HG02840 (cell line): Measurements from ENCODE around the gene BICD2.

Experiments used
- ATAC-seq: cut with Tn5 transposase; IDR thresholded peaks from one replicate; pipeline ENCODE4 v1.9.1; 2021; ENCODE audit warnings: mild to moderate bottlenecking, moderate library complexity, moderate number of reproducible peaks; ENCODE audit not compliant: unreplicated experiment, low FRiP score

The BICD2 gene

DNA sequence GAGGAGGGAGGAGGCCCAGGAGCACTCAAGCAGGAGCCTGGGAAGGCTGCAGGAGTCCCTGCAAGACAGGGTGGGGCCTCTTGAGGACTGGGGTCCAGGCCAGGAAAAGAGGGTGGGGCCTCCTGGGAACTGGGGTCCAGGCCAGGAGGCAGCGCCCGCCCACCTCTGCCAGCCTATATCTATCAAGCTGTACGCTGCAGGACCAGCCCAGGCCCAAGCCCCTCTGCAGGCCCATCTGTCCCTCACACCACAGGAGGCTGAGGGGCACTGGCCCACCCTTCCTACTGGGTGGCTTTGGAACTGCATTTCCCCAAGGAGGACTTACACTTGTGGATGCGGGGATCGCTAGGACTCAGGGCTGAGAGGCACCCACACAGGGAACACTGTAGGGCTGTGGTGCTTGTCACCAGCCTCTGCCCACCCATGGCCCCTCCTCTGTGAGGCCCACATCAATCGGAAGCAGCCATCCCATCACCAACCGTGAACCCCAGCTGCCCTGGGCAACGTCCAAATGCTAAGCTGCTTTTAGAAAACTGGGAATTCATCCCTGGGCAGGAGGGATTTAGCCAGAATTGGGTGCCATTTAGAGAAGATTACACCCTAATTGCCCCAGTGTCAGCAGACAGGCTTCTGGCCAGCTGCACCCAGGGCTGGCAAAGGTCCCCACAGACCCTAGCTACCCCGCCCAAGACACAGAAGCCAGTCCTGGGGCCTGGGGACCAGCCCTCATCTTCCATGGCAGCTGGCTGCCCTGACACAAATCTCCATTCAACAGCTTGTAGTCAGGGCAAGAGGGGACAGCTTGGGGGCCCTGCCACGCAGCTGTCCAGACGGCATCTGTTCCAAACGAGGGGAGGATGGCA is 15.3 kb downstream of the BICD2 start:
- no peak for ATAC-seq

DNA sequence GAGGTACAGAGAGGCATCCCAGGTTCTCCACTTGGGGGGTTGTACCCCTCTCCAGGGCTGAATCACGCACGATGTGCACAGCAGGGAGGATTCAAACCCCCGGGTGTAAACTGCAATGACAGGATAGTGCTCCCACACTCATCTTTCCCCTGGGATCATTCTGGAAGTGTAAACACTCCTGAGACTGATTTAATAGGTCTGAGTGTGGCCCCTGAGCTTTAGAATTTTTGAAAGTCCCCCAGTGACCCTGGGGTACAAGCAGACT is 16.5 kb downstream of the BICD2 start:
- no peak for ATAC-seq

DNA sequence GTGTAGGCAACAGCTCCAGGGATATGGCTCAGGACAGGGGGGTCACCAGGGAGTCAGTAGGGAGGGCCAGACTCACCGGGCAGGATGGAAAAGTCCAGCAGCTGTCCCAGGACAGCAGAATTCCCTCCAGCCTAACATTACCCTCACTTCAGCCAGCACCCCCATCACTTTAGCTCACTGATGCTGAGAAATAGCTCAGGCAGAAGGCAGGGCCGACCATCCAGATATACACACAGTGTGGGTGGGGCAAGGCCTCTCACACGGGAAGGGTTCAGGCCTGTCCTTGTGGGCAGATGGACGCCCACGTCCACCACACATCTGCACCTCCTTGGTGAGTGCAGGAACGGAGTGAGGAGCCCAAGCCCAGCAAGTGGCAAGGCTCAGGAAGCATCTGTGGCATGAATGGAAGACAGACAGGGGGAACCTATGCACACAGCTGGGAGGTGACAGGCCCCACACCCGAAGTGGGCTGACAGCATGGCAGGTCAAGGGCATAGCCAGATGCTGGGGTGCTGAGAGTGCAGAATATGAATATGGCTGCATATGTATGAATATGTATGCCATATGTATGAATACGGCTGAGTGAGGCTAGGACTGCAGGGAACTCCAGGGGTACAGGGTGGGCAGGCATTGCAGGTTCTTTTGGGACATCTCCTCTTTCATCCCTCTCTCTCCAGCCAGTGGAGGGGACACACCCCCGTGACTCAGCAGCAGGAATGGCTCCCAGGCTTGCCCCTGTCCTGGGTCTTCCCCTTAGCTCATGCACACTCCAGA is 17.0 kb downstream of the BICD2 start:
- ATAC-seq, result no peak

DNA sequence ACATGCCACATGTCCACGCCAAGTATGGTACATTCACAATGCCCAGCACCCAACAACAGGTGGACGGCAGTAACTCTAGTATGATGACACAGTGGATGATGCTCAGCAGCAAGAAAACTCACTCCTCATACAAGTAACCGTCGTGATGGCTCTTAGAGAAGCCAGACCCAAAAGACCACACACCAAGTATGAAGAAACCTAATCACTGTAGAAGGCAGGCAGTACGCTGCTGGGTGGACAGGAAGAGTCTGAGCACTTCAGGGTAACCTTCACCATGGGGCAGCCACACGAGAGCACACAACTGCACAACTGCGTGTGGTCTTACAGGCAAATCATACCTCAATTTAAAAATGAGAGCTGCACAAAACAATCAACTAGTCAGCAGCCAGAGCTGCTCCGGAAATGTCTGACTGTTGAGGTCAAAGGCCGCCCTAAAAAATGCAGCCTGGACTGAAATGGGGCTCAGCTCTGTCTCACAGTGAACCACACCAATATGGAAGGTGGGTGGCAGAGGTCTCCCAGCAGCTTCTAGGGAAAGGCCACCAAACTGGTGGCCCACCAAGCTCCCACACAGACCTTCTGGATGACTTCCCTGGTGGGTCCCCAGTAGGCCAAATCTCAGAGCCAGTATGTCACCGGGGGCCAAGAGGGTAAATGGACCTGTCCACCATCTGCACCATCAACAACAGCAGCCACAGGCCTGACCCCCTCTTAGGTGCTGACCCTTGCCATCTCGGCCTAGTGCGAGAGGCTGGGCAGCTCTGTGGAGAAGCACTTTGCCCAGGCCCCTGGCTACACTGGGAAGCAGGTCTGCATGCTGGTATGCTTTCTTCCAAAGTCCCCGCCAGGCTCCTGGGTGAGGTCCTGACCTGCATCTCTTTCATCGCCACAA is 17.8 kb downstream of the BICD2 start:
- no peak for ATAC-seq

DNA sequence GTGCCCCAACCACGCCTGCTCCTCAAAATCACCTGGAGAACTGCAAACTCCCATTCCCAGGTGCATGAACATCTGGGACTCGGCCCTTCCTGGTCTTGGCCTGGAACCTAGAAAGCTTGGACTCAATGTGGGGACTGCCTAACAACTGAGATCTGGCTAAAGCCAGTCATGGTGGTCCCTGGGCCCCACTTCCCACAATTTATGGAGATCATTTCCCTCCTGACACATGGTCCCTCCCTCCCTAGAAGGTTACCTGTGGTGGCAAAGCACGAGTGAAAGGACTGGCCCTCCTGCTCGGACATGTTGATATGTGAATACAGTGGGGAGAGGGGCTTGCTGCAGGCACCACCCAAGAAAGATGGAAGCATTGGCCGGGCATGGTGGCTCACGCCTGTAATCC is 18.8 kb downstream of the BICD2 start:
- ATAC-seq, result no peak

DNA sequence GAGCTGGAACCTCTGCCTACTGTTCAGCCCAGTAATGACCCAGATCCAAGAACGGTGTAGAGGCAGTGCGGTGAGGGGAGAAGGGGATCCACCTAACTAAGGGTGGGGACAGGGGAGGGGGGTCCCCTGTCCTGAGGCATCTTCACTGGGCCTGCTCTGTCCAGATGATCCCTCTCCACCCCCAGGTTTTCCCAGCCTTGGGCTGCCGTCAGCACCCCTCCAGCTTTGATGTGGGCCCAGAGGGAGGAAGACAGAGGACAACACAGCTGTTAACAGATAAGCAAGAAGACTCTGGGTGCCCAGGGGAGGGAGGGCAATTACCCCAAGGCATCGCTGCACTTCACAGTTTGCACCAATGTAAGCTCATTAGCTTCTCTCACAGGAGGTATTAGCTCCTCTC is 19.3 kb downstream of the BICD2 start:
- ATAC-seq, result no peak

DNA sequence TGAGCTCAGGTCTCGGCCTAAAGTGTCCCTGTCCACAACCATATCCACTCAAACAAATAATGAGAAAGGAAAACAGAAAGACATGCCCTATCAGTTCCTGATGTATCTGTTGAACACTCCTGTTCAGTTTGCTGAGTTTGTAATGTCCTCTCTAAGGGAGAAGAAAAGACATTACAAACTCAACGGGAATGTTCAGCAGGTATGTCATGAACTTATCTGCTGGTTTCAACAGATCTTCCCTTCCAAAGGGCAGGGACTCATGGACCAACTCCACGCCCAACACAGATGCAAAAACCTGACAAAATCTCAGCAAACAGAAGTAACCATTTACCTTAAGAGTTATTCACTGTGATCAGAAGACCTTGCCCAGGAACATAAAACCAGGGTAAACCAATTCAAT is 23.7 kb downstream of the BICD2 start:
- no peak for ATAC-seq

DNA sequence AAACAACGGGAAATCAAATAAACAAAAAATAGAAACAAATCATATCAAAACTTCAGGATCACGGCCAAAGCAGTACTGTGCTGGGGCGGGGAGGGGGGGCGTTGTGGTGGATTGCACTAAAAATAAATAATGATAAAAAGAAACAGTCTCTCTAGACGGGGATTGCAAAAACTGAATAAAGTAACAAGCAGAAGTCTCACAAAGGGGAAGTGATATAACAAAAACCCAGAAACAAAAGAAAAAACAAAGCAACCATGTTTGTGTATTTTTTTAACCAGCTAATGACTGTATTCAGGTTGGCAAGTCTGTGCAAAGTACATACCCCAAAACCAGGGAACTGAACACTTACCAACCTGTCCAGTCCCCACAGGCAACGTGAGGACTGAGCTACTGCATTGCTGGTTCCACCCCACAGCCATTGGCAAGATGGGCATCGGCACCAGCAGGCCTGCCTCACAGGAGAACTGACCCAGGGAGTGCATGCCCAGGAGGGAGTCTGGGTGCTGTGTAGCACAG is 24.1 kb downstream of the BICD2 start:
- no peak for ATAC-seq

DNA sequence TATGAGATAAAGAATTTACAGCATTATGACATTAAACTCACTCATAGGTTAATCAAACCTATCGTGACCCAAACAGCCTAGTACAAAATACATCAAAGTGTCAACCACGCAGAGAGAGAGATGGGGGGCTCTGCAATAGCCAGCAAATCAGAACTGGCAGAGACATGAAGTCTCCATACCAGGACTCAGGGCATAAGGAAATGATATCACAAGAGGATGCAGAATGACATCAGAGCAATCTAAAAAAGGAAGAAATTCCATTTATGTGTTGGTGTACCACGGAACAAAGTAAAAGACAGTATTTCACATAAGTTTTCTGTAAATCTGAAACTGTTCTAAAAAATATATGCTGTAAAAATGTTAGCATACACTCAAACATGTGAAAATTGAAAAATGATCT is 24.6 kb downstream of the BICD2 start:
- no peak for ATAC-seq

DNA sequence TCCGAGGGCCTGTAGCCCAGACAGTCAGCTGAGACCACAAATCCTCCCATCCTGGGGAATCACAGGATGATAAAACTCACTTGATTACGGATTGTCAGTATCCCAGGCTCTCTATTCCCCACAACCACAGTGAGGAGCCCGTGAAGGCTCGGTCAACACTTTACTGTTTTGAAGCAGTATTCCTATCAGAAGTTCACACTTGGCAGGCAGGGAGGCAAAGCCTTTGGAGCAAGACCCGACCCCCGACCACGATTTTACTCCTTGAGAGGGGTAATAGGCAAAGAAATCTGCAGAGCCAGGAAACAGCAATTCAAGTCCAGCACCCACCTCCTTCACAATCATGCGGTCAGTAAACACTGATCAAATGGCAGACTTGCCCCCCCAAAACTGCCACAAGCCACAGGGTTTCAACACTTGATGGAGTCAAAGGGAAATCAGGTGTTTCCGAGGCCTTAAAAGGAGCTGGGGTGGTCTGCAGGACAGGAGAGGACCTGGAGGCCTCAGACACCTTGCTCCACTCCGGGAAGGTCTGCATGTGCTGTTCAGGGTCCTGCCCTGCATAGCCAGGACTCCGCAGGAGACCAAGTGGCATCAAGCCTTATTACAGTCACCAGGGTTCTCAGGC is 25.2 kb downstream of the BICD2 start:
- ATAC-seq, result no peak

DNA sequence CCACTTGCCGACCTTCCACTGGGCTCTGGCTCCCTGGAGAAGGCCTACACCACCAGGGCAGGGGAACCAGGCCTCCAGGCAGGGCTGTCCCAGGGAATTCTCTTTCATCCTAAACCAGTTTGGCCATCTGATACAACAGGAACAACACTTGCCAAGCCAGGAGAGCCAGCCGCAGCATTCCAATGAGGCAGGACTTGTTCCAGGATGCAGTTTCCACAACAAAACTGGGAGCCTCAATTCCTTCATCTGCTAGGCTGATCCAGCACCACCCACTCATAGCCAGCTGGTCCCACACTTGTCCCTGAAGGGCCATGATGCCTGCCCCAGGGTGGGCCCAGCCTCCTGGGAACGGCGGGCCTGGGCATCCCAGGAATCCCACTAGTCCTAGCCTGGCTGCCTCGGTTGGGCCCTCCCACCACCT is 26.0 kb downstream of the BICD2 start:
- ATAC-seq, result no peak

DNA sequence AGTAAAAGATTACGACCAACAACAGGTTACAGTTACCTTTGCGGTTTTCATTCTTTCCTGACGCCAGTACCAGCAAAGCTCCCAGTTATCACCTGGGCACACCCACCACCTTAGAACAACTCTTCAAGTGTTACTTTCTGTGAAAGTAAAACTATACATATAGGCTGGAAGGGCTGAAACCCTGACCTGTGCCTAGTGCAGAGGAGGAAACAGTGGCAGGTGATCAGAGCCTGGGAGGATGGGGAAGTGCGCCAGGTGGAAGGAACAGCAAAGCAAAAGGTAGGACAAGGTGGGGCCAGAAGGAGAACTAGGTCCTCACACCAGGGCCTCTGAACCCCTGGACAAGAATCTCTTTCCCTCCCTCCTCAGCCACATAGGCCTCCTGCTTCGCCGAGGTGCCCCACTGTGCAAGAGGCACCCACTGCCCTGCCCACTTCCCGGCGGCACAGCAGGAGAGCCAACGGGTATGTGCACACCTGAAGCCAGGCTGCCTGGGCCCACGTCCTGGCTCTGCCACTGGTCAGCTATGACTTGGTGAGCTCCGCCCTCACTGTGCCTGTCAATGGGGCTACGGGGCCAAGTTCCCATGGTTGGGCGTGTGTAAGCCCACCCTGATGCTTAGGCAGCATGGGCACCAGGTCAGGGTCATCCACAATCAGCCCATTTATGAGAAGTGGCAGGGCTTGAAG is 26.9 kb downstream of the BICD2 start:
- no peak for ATAC-seq

DNA sequence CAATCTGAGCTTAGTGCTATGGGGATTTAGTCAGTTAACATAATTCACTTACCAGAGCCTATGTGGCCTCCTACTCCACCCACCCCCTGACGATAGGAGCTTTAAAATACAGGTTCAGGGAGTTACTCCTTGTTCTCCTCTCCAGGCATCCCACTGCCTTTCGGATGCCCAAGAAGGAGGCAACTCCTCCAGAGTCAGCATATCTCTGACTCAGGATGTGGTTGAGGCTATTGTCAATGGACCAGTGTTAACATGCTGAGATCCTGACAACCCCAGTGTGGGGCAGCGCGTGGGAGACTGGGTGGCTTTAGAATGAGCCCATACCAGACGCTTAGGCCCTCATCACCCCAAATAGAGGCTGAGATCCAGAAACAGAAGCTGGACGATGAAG is 27.4 kb downstream of the BICD2 start:
- ATAC-seq, result no peak

DNA sequence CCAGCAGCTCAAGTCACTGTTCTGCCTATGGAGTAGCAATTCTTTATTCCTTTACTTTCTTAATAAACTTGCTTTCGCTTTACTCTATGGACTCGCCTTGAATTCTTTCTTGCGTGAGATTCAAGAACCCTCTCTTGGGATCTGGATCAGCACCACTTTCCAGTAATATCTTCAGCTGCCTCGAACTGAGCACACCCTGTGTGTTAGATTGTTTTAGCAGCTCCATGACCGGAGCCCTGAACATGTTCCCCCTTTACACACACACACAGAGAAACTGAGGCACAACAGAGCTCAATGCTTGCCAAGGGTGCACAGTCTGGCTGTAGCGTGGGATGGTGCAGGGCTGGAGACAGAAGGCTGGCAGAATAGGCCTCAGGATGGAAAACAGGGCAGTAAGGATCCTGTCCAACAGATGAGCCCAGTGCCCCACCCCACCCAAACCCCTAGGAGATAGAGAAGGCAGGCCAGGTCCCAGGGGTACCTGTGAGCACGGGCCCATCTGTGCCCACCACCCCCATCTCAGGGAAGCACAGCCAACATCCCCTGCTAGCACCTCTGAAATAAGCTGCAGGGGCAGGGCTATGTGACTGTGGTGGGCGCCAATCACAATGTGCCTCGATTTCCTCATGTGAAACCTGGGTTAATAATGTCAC is 27.9 kb downstream of the BICD2 start:
- ATAC-seq, result no peak

DNA sequence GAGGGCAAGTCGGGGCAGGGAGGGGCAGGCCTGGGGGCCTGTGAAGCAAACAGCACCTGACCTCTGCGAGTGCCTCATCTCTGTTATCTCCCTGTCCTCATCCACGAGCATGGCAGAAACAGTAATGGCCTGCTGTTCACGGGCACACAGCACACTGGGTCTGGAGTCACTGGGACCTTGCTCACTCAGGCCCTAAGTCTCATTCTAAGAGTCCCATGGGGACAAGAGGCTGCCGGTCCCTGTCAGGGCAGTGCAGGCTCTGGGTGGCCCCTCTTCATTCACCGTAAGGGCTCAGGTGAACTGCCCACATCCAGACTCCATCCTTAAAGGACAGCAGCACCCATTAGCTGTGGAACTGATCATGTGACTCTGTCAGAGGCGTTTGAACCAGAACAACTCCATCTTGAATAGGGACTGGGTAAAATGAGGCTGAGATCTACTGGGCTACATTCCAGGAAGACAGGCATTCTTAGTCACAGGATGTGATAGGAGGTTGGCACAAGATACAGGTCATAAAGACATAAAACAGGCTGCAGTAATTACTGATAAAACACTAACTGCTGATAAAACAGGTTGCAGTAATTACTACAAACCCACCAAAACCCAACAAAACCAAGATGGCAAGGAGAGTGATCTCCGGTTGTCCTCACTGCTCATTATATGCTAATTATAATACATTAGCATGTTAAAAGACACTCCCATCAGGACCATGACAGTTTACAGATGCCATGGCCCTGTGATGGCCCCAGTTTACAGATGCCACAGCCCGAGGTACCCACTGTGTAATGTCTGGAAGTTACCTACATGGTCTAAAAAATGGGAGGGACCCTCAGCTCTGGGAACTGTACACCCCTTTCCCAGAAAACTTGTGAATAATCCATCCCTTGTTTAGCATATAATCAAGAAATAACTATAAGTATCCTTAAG is 28.7 kb downstream of the BICD2 start:
- ATAC-seq, result no peak

DNA sequence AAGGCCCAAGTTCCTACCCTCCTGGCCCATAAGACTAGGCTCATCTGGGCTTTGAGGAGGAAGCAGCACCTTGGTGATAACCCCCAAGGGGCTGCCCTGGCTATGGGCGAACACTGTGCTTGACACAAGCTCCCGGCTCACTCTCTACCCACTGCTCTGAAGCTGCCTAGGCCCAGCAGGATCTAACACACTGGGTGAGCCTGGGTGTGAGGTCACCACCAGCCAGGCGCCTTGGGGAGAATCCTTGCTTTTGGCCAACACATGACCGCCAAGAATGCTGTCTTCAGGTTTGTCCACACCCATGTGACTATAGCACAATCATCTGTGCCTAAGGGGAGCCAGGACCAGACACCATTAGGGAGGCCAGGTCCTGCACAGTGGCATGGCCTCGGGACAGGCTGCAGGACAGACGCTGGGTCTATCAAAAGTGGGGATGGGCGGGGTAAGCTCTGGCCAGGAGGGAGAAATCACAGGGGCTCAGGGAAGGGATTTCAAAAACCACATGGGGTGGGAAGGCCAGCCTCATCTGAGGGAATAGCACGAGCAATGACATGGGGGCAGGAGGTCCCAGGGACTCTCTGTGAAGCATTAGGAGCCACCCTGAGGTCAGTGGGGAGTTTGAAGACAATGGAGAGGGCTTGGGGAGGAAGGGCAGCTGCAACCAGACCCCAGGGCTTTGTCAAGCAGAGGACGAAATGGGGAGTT is 29.6 kb downstream of the BICD2 start:
- no peak for ATAC-seq

DNA sequence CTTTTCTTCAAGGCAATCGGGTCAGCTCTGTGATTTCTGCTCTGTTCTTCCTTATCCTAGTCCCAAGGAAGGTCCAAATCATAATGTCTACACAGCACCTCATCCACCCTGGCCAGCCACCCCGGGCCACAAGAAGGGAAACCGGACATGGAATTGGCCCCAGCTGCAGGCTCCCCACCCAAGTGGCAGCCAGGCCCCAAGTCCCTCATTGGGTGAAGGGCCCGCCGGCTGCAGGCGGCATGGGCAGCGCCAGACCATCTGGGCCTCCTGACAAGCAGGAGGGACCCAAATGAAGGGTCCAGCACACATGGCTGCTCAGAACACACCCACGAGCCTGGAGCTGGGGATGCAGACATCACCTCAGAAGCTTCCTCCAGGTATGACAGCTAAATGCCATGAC is 33.7 kb downstream of the BICD2 start:
- ATAC-seq, result no peak

DNA sequence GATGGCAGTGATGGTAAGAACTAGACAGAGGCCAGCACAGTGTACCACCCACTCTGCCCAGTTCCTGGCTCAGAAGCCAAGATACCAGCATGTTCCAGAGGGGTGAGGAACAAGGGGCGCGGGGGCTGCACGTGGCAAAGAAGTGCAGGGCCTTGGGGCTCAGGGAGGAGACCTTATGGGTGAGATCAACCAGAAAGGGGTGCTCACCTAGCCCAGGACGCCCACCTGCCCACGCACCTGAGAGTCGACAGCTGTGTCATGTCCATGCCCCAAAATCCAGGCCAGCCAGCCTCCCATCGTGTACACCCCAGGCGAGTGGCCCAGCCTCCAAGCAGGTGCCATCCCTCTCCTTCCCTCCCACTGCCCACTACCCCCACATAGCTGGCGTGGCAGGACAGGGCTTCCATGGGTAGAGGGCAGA is 34.9 kb downstream of the BICD2 start:
- ATAC-seq, result no peak
